Uterus (tissue), 4 donors: ENCODE measurements around the gene SV2B. TPM values are rescaled to one million over a fixed set of nuclear protein-coding genes. Genes with fewer than 3 reads are reported as not detected.
A peak's percentile ranks its signal among the peaks of the same experiment; 100 is the strongest.

ENCODE experiments used
- DNase-seq, 2 donors: peaks; one replicate each; pipeline ENCODE4 v3.0.0-alpha.2; 2019 to 2020
- H3K27ac ChIP-seq, 2 donors: fragments of 200-600 bp; sonication (generic); 1 replicate in 1 of 2; 2 replicates in 1 of 2; pipeline ENCODE4 v1.5.1; 2016 to 2018
- H3K27me3 ChIP-seq, 2 donors: fragments of 200-600 bp; sonication (generic); one replicate each; pipeline ENCODE4 v1.5.1; 2018 to 2019; ENCODE audit warnings: control low read depth in 1 of 2
- H3K36me3 ChIP-seq, 2 donors: fragments of 200-600 bp; sonication (generic); one replicate each; pipeline ENCODE4 v1.5.1; 2019; ENCODE audit warnings: control low read depth in 1 of 2
- H3K4me1 ChIP-seq, 2 donors: fragments of 200-600 bp; sonication (generic); one replicate each; pipeline ENCODE4 v1.5.1; 2018 to 2019; ENCODE audit warnings: control low read depth in 1 of 2
- H3K4me3 ChIP-seq, 2 donors: fragments of 200-600 bp; sonication (generic); 1 replicate in 1 of 2; 2 replicates in 1 of 2; pipeline ENCODE4 v1.5.1; 2018 to 2019; ENCODE audit warnings: mild to moderate bottlenecking in 1 of 2
- H3K9me3 ChIP-seq, 2 donors: fragments of 200-600 bp; sonication (generic); one replicate each; pipeline ENCODE4 v1.5.1; 2019; ENCODE audit warnings: control low read depth in 1 of 2
- CTCF ChIP-seq, 4 experiments: fragments of 200-600 bp in 2 of 4; fragments of 450-650 bp in 2 of 4; sonication (generic) in 2 of 4; IDR thresholded peaks; one replicate each; pipeline ENCODE4 v1.5.1; 2016 to 2019; ENCODE audit warnings: antibody characterized with exemption in 4 of 4, mild to moderate bottlenecking in 2 of 4, moderate library complexity in 1 of 4
- POLR2A ChIP-seq, 2 donors: fragments of 450-650 bp; IDR thresholded peaks; one replicate each; pipeline ENCODE4 v1.6.1; 2016; ENCODE audit warnings: antibody characterized with exemption in 2 of 2, mild to moderate bottlenecking in 1 of 2, moderate library complexity in 1 of 2
- intact Hi-C: fragments of 100-400 bp; cut with DNase I; formaldehyde crosslinking; loops from one replicate; pipeline ENCODE4 v1.15.1; 2023; ENCODE audit warnings: low total_unique reads
- total RNA-seq, 4 donors: library from RNA; depleted of rRNA in 3 of 4; stranded (reverse); fragments of >200 nt in 3 of 4; gene quantifications; one replicate each; pipeline versions ENCODE4 v1.1.0 to v1.2.4, GENCODE V29; 2014 to 2023
- donor health status: DM: yes; HTN: yes; CAD: no.

SV2B gene
- total RNA-seq, 4 donors from 2014 or later = 0.26 to 1.1 (median 0.87) TPM

- H3K27ac ChIP-seq = no peak overlapping the region
- H3K4me1 ChIP-seq = no peaks in the 10 kb centered on the region
- DNase-seq = no peak
- no peak for TF ChIP-seq POLR2A (IDR thresholded peaks at IDR 0.05)
- H3K36me3 ChIP-seq = no peaks in the 10 kb centered on the region
- intact Hi-C loops = no loop called here
- H3K9me3 ChIP-seq = no peaks in the 10 kb centered on the region
- H3K27me3 ChIP-seq = no peaks in the 10 kb centered on the region
- no peak overlapping the region for H3K4me3 ChIP-seq
These were observed 184.9 kb downstream of the SV2B start for GRCh38 chr15:91284758-91285466.

- no peaks in the 10 kb centered on the region for H3K9me3 ChIP-seq
- no peak for DNase-seq
- H3K27ac ChIP-seq = no peak overlapping the region
- H3K4me1 ChIP-seq = no peaks in the 10 kb centered on the region
- no peaks in the 10 kb centered on the region for H3K27me3 ChIP-seq
- no peak for TF ChIP-seq CTCF (IDR thresholded peaks at IDR 0.05)
- TF ChIP-seq POLR2A (IDR thresholded peaks at IDR 0.05) = no peak
- no peaks in the 10 kb centered on the region for H3K36me3 ChIP-seq
- intact Hi-C loops = no loop called here
- H3K4me3 ChIP-seq = no peak overlapping the region
These were observed 189.3 kb downstream of the SV2B start for GRCh38 chr15:91289324-91289723.

GRCh38 chr15:91290553-91290952 lies 190.5 kb downstream of the SV2B start:
- DNase-seq = no peak
- Histone ChIP-seq H3K27ac (no peak overlapping the region), H3K27me3 (no peaks in the 10 kb centered on the region), H3K4me1 (no peaks in the 10 kb centered on the region), H3K4me3 (no peak overlapping the region), H3K9me3 (no peaks in the 10 kb centered on the region), H3K36me3 (no peaks in the 10 kb centered on the region)
- TF ChIP-seq POLR2A (IDR thresholded peaks at IDR 0.05) (no peak), CTCF (IDR thresholded peaks at IDR 0.05) (no peak)
- intact Hi-C loops = no loop called here

GRCh38 chr15:91291673-91292072 lies 191.6 kb downstream of the SV2B start:
- intact Hi-C loops = no loop called here
- H3K4me1 ChIP-seq = no peaks in the 10 kb centered on the region
- H3K27me3 ChIP-seq = no peaks in the 10 kb centered on the region
- DNase-seq = peak in 1 of 2 donors; percentile 20
- no peaks in the 10 kb centered on the region for H3K36me3 ChIP-seq
- H3K4me3 ChIP-seq = no peak overlapping the region
- no peak for TF ChIP-seq CTCF (IDR thresholded peaks at IDR 0.05)
- no peak for TF ChIP-seq POLR2A (IDR thresholded peaks at IDR 0.05)
- no peak overlapping the region for H3K27ac ChIP-seq
- no peaks in the 10 kb centered on the region for H3K9me3 ChIP-seq

- no peak for TF ChIP-seq CTCF (IDR thresholded peaks at IDR 0.05)
- no peak for TF ChIP-seq POLR2A (IDR thresholded peaks at IDR 0.05)
- Histone ChIP-seq H3K27ac (no peak overlapping the region), H3K9me3 (no peaks in the 10 kb centered on the region), H3K36me3 (no peaks in the 10 kb centered on the region), H3K4me3 (no peak overlapping the region), H3K4me1 (no peaks in the 10 kb centered on the region), H3K27me3 (no peaks in the 10 kb centered on the region)
- DNase-seq = no peak
- intact Hi-C loops = no loop called here
These were observed 194.3 kb downstream of the SV2B start for GRCh38 chr15:91294344-91294743.
